ENCODE results near the gene CAND2. TPM values are rescaled to one million over a fixed set of nuclear protein-coding genes. Genes with fewer than 3 reads are reported as not detected.

CAND2 gene
- total RNA-seq, 4 donors from 2014 or later: 1.0 to 1.4 (median 1.3) TPM

- TF ChIP-seq POLR2A (IDR thresholded peaks at IDR 0.05) (no peak), EP300 (IDR thresholded peaks at IDR 0.05) (no peak), CTCF (IDR thresholded peaks at IDR 0.05) (no peak), POLR2AphosphoS5 (IDR thresholded peaks at IDR 0.05) (no peak)
- no peak for DNase-seq (ENCODE audit: low spot score in 2 of 2)
- peaks cover 14% of the 10 kb centered on the region for H3K4me1 ChIP-seq
- no peak overlapping the region for H3K27ac ChIP-seq
- no peaks in the 10 kb centered on the region for H3K27me3 ChIP-seq
- no peak overlapping the region for H3K4me3 ChIP-seq
- no peaks in the 10 kb centered on the region for H3K36me3 ChIP-seq
- 60% methylated on average over 3 of the region's 3 CpGs for WGBS
- H3K9me3 ChIP-seq: no peaks in the 10 kb centered on the region
Observed at GRCh38 chr3:12752102-12752501, 44.4 kb upstream of the CAND2 start.

- H3K9me3 ChIP-seq: no peaks in the 10 kb centered on the region
- TF ChIP-seq POLR2A (IDR thresholded peaks at IDR 0.05) (no peak), CTCF (IDR thresholded peaks at IDR 0.05) (no peak), EP300 (IDR thresholded peaks at IDR 0.05) (no peak), POLR2AphosphoS5 (IDR thresholded peaks at IDR 0.05) (no peak)
- DNase-seq (ENCODE audit: low spot score in 2 of 2): no peak
- 50% methylated on average over 2 of the region's 2 CpGs for WGBS
- H3K36me3 ChIP-seq: no peaks in the 10 kb centered on the region
- H3K27ac ChIP-seq: no peak overlapping the region
- peaks cover 16% of the 10 kb centered on the region for H3K4me1 ChIP-seq
- no peaks in the 10 kb centered on the region for H3K27me3 ChIP-seq
- H3K4me3 ChIP-seq: no peak overlapping the region
Observed at GRCh38 chr3:12752809-12753208, 43.7 kb upstream of the CAND2 start.

- H3K27ac ChIP-seq: peak overlapping the region; percentile 25
- H3K4me3 ChIP-seq: no peak overlapping the region
- H3K36me3 ChIP-seq: no peaks in the 10 kb centered on the region
- WGBS: 82% methylated on average over 9 of the region's 9 CpGs
- no peak for DNase-seq (ENCODE audit: low spot score in 2 of 2)
- peaks cover 23% of the 10 kb centered on the region for H3K4me1 ChIP-seq
- no peak for TF ChIP-seq POLR2A (IDR thresholded peaks at IDR 0.05)
- no peaks in the 10 kb centered on the region for H3K27me3 ChIP-seq
- no peaks in the 10 kb centered on the region for H3K9me3 ChIP-seq
Observed at GRCh38 chr3:12753275-12754028, 43.0 kb upstream of the CAND2 start.

GRCh38 chr3:12754313-12754712, 42.2 kb upstream of the CAND2 start:
- no peak overlapping the region for H3K27ac ChIP-seq
- WGBS: 85% methylated on average over 1 of the region's 1 CpG
- H3K9me3 ChIP-seq: no peaks in the 10 kb centered on the region
- H3K4me1 ChIP-seq: peaks cover 29% of the 10 kb centered on the region
- H3K36me3 ChIP-seq: no peaks in the 10 kb centered on the region
- TF ChIP-seq POLR2AphosphoS5 (IDR thresholded peaks at IDR 0.05) (no peak), CTCF (IDR thresholded peaks at IDR 0.05) (no peak), EP300 (IDR thresholded peaks at IDR 0.05) (no peak), POLR2A (IDR thresholded peaks at IDR 0.05) (no peak)
- DNase-seq (ENCODE audit: low spot score in 2 of 2): no peak
- H3K27me3 ChIP-seq: no peaks in the 10 kb centered on the region
- no peak overlapping the region for H3K4me3 ChIP-seq

GRCh38 chr3:12755754-12756153, 40.7 kb upstream of the CAND2 start:
- Histone ChIP-seq H3K27me3 (no peaks in the 10 kb centered on the region), H3K4me3 (no peak overlapping the region)

GRCh38 chr3:12756175-12756574, 40.3 kb upstream of the CAND2 start:
- no peak overlapping the region for H3K4me3 ChIP-seq
- H3K27ac ChIP-seq: no peak overlapping the region
- 63% methylated on average over 4 of the region's 4 CpGs for WGBS
- H3K36me3 ChIP-seq: no peaks in the 10 kb centered on the region
- peaks cover 35% of the 10 kb centered on the region for H3K4me1 ChIP-seq
- TF ChIP-seq POLR2AphosphoS5 (IDR thresholded peaks at IDR 0.05) (no peak), POLR2A (IDR thresholded peaks at IDR 0.05) (no peak), EP300 (IDR thresholded peaks at IDR 0.05) (no peak), CTCF (IDR thresholded peaks at IDR 0.05) (no peak)
- no peak for DNase-seq (ENCODE audit: low spot score in 2 of 2)
- no peaks in the 10 kb centered on the region for H3K9me3 ChIP-seq
- no peaks in the 10 kb centered on the region for H3K27me3 ChIP-seq

More at GRCh38 chr3:12755754-12756153, 40.7 kb upstream of the CAND2 start:
- H3K9me3 ChIP-seq: no peaks in the 10 kb centered on the region
- no peaks in the 10 kb centered on the region for H3K36me3 ChIP-seq
- no peak for TF ChIP-seq EP300 (IDR thresholded peaks at IDR 0.05)
- 76% methylated on average over 6 of the region's 6 CpGs for WGBS
- no peak overlapping the region for H3K27ac ChIP-seq
- H3K4me1 ChIP-seq: peaks cover 34% of the 10 kb centered on the region
- DNase-seq (ENCODE audit: low spot score in 2 of 2): no peak
